DMS79 treated with DMSO at 0.1 percent for 48 hours (cell line): ENCODE results near the gene NFIC.
"Not testable (repeated sequence)": the region's sequence is repeated elsewhere in the genome, so short reads cannot be mapped to it uniquely, and the experiment has no call there.

Experiments used
- DNase-seq: peaks from one replicate; lab custom pipeline; 2025; lab: John Stamatoyannopoulos, UW

The NFIC gene

GRCh38 chr19:3494051-3494450 lies 127.7 kb downstream of the NFIC start:
- DNase-seq: no peak

- DNase-seq: no peak
These were observed 128.2 kb downstream of the NFIC start for GRCh38 chr19:3494559-3494958.

GRCh38 chr19:3496392-3497273 lies 130.2 kb downstream of the NFIC start:
- DNase-seq: no peak

DNA sequence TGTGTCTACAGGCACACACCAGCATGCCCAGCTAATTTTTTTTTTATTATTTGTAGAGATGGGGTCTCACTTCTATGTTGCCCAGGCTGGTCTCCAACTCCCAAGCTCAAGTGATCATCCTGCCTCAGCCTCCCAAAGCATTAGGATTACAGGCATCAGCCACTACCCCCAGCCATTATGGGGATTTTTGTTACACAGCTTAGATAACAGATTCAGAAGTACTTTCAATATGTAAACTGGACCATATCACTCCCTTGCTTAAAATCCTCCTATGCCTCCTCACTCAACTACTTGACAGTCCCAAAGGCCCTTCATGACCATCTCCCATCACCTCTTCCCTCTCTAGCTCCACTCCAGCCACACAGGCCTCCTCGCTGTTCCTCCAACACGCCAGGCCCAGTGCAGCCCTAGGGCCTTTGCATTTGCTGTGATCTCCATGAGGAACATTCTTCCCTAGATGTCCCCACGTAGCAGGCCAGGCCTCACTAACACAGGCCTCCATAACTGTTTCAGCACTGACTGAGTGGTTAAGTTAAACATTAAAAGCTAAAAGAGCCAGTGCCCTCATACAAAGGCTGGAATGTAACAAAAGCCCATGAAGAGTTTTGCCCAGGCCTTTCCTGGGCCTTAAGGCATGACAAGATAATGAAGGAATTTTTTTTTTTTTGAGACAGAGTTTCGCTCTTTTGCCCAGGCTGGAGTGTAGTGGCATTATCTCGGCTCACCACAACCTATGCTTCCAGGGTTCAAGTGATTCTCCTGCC lies 131.6 kb downstream of the NFIC start:
- no peak for DNase-seq

DNA sequence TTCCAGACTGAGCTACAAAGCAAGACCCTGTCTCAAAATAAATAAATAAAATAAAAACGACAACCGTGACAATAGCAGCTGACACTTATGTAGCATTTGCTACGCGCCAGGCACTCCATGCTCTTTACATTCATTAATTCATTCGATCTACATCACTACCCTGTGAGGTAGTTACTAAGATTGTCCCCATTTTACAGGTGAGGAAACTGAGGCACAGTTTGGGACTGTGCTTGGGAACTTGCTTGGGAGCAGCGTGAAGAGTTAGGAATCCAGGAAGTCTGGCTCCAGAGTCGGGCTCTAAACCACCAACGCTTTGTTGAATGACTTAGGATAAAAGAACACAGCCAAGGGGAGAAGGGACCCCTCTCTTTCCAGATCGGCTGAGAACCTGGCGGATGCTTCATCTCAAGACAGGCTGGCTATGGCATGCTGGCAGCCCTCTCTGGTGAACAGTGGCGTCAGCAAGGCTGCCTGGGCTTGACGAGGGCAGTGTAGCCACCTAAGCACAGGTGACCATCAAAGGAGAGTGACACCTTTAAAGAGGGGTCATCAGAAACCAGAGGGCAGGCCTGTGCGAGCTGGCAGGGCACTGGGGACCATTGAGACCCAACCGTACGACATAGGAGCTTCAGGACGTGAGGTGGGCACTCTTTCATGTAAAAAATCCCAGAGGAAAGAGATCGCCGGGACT lies 133.5 kb downstream of the NFIC start:
- no peak for DNase-seq

DNA sequence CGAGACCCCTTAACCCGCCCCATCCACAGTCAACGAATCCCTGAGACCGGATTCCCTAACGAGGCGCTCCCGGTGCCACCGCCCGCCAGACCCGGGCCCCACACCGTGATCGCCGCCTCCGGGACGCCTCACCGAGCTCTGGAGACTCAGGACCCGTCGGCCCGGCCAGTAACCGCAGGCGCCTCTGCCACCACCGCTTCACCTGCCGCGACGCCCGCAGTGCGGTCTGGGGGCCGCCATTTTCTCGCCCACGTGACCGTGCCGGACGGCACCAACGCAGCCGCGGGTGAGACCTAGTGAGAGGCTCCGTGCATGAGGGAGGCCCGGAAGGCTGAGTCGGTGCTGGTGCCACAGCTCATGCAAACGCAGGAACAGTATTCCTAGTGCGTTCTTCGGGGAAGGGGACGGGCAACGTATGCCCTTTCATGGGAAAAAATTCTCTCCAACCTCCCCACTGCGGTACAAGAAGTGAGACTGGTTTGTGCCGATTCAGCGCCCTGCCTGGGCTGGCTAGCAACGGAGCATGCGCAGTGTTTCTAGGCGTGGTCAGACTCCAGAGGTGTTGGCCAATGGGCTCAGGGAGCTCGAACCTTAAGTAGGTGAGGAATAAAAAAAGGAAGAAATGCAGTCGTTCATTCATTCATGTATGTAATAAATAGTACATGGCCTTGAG lies 134.2 kb downstream of the NFIC start, which contains the start of gene DOHH:
Gene DOHH (minus strand): TSS at position 246 of the 673 bp plus-strand sequence. CDS start 3,860 bp downstream, outside the sequence.
- peak; percentile 96 for DNase-seq

- no peak for DNase-seq
These were observed 135.4 kb downstream of the NFIC start for GRCh38 chr19:3501780-3502179.

DNA sequence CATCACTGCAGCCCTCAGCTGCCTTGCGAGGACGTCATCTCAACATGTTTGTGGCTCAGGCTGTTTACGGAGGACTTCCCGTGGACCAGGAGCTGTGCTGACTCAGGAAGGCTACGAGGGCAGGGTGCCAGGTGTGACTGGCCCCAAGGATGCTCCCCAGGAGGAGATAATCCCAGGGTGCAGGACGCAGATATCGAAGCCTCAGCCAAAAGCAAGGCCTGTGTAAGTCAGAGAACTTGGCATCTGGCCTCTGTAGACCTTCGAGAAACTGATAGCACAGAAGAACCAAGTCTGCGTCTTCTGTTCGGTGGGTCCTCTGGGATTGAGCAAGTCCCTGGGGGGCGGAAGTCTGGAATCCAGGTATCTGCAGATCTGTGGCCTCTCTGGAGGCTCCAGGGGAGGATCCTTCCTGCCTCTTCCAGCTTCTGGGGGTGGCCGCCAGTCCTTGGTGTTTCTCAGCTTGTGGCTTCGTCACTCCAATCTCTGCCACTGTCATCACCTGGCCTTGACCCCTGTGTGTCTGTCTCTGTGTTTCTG lies 136.7 kb downstream of the NFIC start:
- no peak for DNase-seq

DNA sequence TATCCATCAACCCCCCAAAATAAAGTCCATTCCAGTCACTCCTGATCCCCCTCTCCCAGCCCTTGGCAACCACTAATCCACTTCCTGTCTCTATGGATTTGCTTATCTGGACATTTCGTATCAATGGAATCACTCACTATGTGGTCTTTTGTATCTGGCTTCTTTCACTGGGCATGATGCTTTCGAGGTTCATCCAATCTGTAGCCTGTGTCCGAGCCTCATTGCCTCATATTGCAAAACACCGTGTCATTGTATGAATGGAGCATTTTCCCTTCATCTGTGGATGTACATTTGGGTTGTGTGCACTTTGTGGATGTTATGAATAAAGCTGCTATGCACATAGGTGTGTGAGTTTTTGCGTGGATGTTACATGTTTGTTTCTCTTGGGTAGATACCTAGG lies 138.4 kb downstream of the NFIC start:
- DNase-seq: no peak

DNA sequence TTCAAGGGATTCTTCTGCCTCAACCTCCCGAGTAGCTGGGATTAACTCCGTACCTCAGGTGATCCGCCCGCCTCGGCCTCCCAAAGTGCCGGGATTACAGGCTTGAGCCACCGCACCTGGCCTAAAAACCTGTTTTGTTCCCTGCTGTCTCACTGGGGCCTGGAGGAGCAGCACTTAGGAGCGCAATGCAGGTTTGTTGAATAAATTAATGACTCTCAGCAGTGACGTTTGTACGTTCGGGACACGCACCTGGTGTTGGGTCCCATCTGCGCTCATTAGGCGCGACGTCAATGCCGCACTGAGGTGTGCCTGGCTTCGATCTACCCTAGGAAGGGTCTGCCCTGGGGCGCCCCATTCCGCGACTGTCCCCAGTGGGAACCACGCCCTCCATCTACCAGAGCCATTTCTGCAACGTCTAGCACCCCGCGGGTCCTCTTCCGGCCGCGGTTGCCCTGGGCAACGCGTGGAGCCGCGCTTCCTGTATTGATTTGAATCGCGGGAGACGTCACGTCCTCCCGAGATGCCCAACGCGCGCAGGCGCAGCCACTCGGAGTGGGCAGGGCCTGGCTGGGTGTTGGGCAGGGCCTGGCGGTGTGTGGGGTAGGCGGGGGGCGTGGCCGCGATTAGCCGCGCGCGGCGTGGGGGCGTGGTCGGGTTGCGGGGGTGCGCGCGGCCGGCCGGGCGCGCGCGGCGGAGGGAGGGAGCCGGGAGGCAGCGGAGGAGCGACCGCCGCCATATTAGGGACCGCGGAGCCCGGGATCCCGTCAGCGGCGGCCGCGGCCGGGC lies 139.4 kb downstream of the NFIC start, which contains the start of gene FZR1:
Gene FZR1 (plus strand): TSS at position 714 of the 786 bp plus-strand sequence. CDS start 16,679 bp downstream, outside the sequence.
- DNase-seq: peak; percentile 94

GRCh38 chr19:3506384-3507340 lies 140.3 kb downstream of the NFIC start:
- peak; percentile 20 for DNase-seq

DNA sequence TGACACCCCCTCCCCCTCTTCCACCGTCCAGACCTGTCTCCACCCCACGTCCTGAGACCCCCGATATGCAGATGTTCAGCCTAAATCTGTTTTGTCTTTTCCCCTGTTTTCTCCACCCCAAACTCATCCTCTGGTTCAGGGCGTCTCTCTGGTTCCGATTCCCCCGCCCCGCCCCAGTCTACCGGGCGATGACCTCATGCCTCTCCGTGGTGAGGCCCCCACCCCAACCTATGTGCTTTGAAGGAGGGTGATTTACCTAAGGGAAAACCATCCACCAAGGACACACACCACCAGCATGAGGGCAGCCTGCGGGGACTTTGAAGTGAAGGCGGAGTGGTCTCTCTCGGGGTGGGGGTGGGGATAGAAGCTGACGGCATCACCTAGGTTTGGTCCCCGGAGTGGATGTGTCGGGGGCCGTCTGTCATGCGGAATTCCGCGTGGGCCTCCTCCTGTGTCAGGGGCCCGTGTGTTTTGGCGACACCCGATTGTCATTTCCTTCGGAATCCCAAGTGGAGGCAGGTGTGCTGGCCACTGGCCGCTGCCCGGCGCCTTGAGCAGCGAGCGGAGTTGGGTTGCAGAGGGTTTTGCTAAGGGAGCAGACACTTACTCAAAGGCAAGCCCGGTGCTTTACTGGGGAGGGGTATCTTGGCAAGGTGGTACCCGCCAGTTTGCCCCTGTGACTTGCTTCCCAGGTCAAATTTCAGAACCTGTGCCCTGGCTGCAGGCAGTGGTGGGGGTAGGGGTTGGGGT lies 141.2 kb downstream of the NFIC start:
- peak; percentile 20 for DNase-seq

GRCh38 chr19:3508121-3508661 lies 141.8 kb downstream of the NFIC start:
- not testable (repeated sequence) for DNase-seq

DNA sequence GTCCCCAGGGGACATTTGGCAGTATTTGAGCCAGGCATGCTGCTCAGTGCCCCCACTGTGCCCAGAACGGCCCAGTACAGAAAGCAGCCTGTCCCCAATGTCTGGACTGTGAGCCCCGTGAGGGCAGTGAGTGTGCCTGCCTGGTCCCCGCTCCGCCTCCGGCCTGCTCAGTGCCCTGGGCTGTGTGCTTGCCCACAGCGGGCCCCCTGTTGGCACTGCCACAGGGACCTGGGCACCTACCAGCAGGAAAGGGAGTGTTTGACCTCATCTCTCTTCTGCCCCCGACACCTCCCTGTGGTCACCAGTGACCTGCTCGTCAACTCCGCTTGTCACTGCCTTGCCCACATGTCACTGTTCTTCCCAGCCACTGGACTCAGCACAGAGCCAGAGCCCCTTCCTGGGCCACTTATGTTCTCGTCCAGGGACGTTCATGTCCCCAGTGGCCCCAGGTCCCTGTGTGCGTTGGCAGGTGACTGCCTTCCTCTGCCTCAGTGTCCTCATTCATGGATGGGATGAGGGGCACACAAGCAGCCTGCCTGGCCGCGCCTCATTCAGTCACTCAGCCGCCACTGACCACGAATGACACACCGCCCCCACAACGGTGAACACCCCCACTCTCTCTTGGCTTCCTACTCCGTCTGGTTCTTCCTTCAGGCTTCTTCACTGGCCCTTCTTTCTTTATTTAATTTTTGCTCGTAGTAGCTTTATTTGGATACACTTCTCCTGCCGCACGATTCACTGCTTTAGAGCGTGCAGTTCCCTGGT lies 142.6 kb downstream of the NFIC start:
- DNase-seq: no peak

- DNase-seq: no peak
These were observed 143.2 kb downstream of the NFIC start for GRCh38 chr19:3509566-3509989.

- no peak for DNase-seq
These were observed 144.3 kb downstream of the NFIC start for GRCh38 chr19:3510727-3511126.

- no peak for DNase-seq
These were observed 145.3 kb downstream of the NFIC start for GRCh38 chr19:3511506-3512251.
